Measurements from ENCODE around the gene MRPS6. TPM values are rescaled to one million over a fixed set of nuclear protein-coding genes. Genes with fewer than 3 reads are reported as not detected.
A peak's percentile ranks its signal among the peaks of the same experiment; 100 is the strongest.

The MRPS6 gene
- total RNA-seq, 1 experiment from 2014 or later: 109 TPM

DNA sequence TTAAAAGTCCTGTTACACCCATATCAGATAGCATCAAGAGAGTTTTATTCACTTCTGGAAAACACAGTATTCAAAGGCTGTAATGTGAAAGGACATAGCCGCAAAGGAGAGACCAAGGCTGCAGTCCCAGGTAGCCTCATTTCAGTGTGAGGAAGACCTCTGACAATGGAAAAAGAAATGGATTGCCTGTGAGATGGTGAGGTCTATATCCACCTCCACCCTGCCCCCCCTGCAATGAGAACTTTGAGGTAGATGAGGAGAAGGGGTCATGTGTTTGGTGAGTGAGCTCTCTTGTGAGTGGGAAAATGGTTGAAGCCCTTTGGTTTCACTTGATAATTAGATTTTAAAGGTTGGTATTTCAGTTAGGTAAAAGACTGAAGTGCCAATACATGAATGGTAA is 3.5 kb downstream of the MRPS6 start:
- DNase-seq (ENCODE audit: low read depth, low spot score): no peak
- Histone ChIP-seq H3K4me3 (ENCODE audit: low read depth in 2 of 2, low read length in 2 of 2) (peak overlapping the region; percentile 41 to 82; a peak in 3 of 4 replicates), H3K4me1 (ENCODE audit: control insufficient read depth, insufficient read depth, low read length) (peaks cover 52% of the 10 kb centered on the region), H3K27ac (ENCODE audit: low read length) (peak overlapping the region; percentile 69), H3K27me3 (ENCODE audit: control insufficient read depth, insufficient read depth, low read length) (no peaks in the 10 kb centered on the region), H3K36me3 (ENCODE audit: control insufficient read depth, insufficient read depth, low read length) (peaks cover 10% of the 10 kb centered on the region), H3K9me3 (ENCODE audit: control insufficient read depth, insufficient read depth, low read depth, low read length) (no peaks in the 10 kb centered on the region)
- no peak for ATAC-seq
- intact Hi-C loops (cut with micrococcal nuclease; ENCODE audit: unreplicated experiment) (loop anchor here (10.0 kb wide), 1 partner anchor 132 kb away; no protein-coding TSS in a partner anchor), in situ Hi-C loops (cut with HindIII; ENCODE audit: low pct_unique_long_range_greater_than_20kb, low sequenced_read_pairs) (no loop called here)
- TF ChIP-seq POLR2AphosphoS5 (IDR thresholded peaks at IDR 0.05; ENCODE audit: low read depth, low read length) (no peak), SIN3A (IDR thresholded peaks at IDR 0.05; ENCODE audit: borderline replicate concordance, insufficient read depth, low read depth, low read length) (no peak), REST (IDR thresholded peaks at IDR 0.05; ENCODE audit: insufficient read depth in 1 of 2, low read depth in 2 of 2, low read length in 1 of 2) (no peak), TCF7L2 (IDR thresholded peaks at IDR 0.05; ENCODE audit: low read depth, low read length) (no peak)
- TF ChIP-seq, protein P1, sequence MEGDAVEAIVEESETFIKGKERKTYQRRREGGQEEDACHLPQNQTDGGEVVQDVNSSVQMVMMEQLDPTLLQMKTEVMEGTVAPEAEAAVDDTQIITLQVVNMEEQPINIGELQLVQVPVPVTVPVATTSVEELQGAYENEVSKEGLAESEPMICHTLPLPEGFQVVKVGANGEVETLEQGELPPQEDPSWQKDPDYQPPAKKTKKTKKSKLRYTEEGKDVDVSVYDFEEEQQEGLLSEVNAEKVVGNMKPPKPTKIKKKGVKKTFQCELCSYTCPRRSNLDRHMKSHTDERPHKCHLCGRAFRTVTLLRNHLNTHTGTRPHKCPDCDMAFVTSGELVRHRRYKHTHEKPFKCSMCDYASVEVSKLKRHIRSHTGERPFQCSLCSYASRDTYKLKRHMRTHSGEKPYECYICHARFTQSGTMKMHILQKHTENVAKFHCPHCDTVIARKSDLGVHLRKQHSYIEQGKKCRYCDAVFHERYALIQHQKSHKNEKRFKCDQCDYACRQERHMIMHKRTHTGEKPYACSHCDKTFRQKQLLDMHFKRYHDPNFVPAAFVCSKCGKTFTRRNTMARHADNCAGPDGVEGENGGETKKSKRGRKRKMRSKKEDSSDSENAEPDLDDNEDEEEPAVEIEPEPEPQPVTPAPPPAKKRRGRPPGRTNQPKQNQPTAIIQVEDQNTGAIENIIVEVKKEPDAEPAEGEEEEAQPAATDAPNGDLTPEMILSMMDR (IDR thresholded peaks at IDR 0.05): no peak
- BruUV-seq (replicated peaks): no TSS peak
- ChIA-PET POLR2A (interaction anchor here (0.7 kb wide), 1 partner anchor 129 kb away, joined by 4 read pairs; no protein-coding TSS in a partner anchor), CTCF (no interaction called here)

- peak overlapping the region in 1 of 2 experiments; percentile 7; a peak in 3 of 4 replicates for H3K4me3 ChIP-seq (ENCODE audit: low read depth in 2 of 2, low read length in 2 of 2)
- H3K36me3 ChIP-seq (ENCODE audit: control insufficient read depth, insufficient read depth, low read length): peaks cover 13% of the 10 kb centered on the region
- TF ChIP-seq, protein P1 (IDR thresholded peaks at IDR 0.05): no peak
- TF ChIP-seq POLR2AphosphoS5 (IDR thresholded peaks at IDR 0.05; ENCODE audit: low read depth, low read length): no peak
- no peak for TF ChIP-seq REST (IDR thresholded peaks at IDR 0.05; ENCODE audit: insufficient read depth in 1 of 2, low read depth in 2 of 2, low read length in 1 of 2)
- TF ChIP-seq SIN3A (IDR thresholded peaks at IDR 0.05; ENCODE audit: borderline replicate concordance, insufficient read depth, low read depth, low read length): no peak
- TF ChIP-seq TCF7L2 (IDR thresholded peaks at IDR 0.05; ENCODE audit: low read depth, low read length): no peak
- ChIA-PET CTCF (no interaction called here), POLR2A (interaction anchor here (0.5 kb wide), 1 partner anchor 130 kb away, joined by 3 read pairs; no protein-coding TSS in a partner anchor)
- peaks cover 60% of the 10 kb centered on the region for H3K4me1 ChIP-seq (ENCODE audit: control insufficient read depth, insufficient read depth, low read length)
- H3K27me3 ChIP-seq (ENCODE audit: control insufficient read depth, insufficient read depth, low read length): no peaks in the 10 kb centered on the region
- in situ Hi-C loops (cut with HindIII; ENCODE audit: low pct_unique_long_range_greater_than_20kb, low sequenced_read_pairs) (no loop called here), intact Hi-C loops (cut with micrococcal nuclease; ENCODE audit: unreplicated experiment) (loop anchor here (10.0 kb wide), 1 partner anchor 133 kb away; no protein-coding TSS in a partner anchor)
- ATAC-seq (no peak), DNase-seq (ENCODE audit: low read depth, low spot score) (no peak)
- no peak overlapping the region; the same call in 1 of the 2 replicates for H3K27ac ChIP-seq (ENCODE audit: low read length)
- no TSS peak for BruUV-seq (replicated peaks)
- H3K9me3 ChIP-seq (ENCODE audit: control insufficient read depth, insufficient read depth, low read depth, low read length): no peaks in the 10 kb centered on the region
These were observed 4.5 kb downstream of the MRPS6 start for GRCh38 chr21:34077888-34078287.
